DMS53 treated with DMSO at 0.1 percent for 48 hours (cell line): ENCODE results near the gene TSPAN31.

Source experiments
- DNase-seq: peaks from one replicate; lab custom pipeline; 2025; ENCODE audit not compliant: unreplicated experiment; lab: John Stamatoyannopoulos, UW

The TSPAN31 gene

GRCh38 chr12:57735198-57735855, 9.5 kb upstream of the TSPAN31 start:
- peak; percentile 31 for DNase-seq

- DNase-seq: peak; percentile 61
Measured at GRCh38 chr12:57735952-57736740, 8.7 kb upstream of the TSPAN31 start.

DNA sequence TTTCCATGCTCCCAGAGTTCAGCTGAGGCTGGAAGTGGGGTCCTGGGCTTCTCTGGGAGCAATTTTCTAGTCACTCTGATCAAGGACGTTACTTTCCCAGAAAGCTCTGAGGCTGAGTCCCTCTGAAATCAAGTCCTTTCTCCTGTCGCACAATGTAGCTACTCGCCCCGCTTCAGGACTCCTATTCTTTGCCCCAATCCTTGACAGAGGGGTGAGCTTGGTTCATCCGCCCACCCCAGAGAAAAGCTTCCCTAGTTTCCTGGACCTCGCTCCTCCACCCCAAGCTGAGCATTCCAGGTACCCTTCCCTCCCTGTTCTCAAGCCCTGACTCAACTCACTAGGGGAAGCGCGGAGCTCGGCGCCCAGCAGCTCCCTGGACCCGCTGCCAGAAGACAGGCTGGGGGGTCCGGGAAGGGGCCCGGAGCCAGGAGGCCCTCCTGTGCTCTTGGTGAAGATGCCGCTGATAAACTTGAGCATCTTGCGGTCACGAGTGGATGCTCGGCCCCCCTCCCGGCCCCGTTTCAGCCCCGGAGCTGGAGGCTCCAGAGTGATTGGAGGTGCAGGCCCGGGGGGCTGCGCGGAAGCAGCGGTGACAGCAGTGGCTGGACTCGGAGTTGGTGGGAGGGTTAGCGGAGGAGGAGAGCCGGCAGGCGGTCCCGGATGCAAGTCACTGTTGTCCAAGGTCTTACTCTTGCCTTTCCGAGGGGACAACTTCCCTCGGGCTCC, 7.9 kb upstream of the TSPAN31 start:
- peak; percentile 48 for DNase-seq

- no peak for DNase-seq
Measured at GRCh38 chr12:57737467-57738460, 7.1 kb upstream of the TSPAN31 start.

- no peak for DNase-seq
Measured at GRCh38 chr12:57738661-57739237, 6.1 kb upstream of the TSPAN31 start, which contains the start of gene AGAP2. AGAP2 (minus strand) TSS chr12:57738742; CDS start chr12:57738246, 496 bp downstream.

- no peak for DNase-seq
Measured at GRCh38 chr12:57739387-57739786, 5.5 kb upstream of the TSPAN31 start.

DNA sequence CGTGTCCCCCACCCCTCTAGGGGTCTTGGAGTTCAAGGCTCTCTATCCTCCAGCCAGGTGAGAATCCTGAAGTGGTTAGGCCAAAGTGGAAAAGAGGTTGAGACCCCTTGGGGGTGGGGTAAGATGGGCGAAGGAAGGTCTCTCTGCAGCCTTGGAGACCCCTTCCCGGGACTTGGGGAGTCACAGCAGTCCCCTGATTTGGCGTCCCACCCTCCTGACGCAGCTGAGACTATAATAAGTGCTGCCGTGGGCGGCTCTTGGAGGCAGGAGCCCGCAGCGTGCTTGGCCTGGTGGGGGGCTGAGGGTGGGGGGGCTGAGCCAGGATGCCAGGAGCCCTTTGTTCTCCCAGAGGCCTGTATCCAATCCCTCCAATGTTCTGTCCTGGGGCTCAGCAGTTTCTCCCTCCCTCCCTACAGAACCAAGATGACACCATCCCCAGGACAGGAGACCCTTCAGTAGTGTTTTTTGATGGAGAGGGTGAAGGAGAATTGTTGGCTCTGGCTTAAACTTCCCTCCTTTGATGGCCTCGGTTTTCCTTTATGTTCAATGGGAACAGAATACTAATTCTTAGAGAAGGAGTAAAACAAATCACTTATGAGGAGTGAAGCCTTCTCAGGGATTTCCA, 4.8 kb upstream of the TSPAN31 start:
- DNase-seq: no peak

DNA sequence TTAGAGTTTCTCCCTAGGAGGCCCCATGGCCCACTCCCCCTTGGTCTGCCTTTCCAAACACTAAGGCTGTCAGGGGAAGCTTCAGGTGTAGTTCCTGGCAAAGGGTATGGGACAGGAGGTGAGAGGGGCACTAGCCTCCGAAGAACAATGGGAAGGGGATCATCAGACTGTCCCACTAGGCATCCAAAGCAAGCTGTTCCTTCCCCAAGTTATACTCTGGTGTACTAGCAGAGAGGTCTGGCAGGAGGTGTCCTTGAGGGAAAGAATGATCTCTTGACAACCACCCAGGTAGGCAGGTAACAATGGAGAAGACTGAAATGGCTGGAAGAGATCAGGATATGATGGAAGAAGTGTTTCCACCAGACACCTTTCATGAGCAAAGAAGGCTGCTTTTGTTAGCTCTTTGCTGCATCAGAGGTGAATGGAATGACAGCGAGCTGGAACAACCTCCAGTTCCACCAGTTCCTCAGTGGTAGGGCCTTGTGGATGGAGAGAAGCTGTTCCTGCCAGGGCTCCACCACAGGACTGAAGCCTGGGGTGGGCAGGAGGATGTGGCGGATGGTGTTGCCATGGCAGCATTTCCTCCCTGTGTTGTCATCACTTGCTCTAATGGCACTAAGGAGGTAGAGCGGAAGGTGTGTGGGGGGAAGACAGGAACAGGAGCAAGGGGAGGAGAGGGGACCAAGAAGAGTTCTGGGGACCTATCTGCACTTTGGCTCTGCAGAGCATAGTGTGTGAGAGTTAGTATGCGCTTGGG, 4.0 kb upstream of the TSPAN31 start:
- DNase-seq: no peak

DNA sequence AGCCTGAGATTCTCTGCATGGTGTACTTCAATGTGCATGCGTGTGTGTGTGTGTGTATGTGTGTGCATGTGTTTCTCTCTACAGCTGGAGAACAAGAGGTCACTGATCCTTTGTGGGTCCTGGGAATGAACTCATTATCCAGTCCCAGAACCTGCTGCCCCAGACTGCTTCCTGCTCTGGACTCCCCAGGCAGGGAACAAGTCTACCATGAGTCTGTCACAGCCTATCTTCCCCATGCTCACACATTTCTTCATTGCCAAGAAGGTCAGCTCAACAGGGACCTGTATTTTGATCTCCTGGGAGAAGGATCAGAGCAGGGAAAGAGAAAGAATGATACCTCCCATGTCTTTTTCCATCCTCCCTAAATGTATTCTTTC, 3.4 kb upstream of the TSPAN31 start:
- no peak for DNase-seq

- DNase-seq: no peak
Measured at GRCh38 chr12:57741844-57742738, 2.7 kb upstream of the TSPAN31 start.

GRCh38 chr12:57743769-57744168, 1.1 kb upstream of the TSPAN31 start:
- DNase-seq: no peak

- peak; percentile 69 for DNase-seq
Measured at GRCh38 chr12:57744194-57744776, 554 bp upstream of the TSPAN31 start.

DNA sequence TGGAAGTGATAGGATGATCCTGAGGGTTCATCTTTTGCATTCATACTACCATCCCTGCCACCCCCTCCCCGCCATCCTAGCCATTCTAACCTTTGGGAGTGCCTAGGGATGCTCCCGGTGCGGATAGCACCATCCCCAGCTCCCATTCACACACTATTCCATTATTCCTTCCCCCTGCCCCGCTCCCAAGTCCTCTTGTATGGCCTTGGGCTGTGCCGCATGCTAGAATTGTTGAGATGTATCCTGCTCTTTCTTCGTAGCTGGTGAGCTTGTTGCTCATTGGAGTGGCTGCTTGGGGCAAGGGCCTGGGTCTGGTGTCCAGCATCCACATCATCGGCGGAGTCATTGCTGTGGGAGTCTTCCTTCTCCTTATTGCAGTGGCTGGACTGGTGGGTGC, 644 bp downstream of the TSPAN31 start:
- DNase-seq: no peak

- no peak for DNase-seq
Measured at GRCh38 chr12:57746025-57746424, 1.2 kb downstream of the TSPAN31 start.

DNA sequence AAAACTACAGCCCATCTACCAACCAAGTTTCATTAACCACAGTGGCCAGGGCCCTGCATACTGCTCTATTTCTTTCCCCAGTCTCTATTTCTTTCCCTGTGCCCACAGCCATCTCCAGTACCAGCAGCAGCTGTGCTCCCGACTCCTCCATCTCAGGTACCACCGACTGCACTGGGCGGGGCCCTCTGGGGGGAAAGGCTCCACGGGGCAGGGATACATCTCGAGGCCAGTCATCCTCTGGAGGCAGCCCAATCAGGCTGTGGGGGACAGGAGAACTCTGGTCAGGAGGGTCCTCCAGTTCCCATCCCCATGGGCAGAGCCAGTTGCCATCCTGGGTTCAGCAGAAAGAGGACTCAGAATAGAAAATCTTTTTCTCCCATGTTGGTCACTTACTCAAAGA, 4.2 kb downstream of the TSPAN31 start:
- DNase-seq: no peak

GRCh38 chr12:57750561-57751431, 6.0 kb downstream of the TSPAN31 start:
- DNase-seq: no peak

DNA sequence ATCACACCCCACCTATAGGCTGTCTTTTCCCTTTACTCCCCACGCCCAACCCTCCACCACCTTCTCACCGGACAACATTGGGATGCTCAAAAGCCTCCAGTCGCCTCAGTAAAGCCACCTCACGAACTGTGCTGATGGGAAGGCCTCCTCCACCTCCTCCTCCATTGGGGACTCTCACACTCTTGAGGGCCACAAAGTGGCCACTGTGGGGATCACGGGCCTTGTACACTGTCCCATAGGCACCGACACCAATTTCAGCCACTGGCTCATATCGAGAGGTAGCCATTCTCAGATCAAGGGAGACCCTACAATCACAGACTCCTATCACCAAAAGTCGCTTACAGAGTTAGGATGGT, 6.6 kb downstream of the TSPAN31 start:
- DNase-seq: no peak
